Activated CD8-positive, alpha-beta memory T cell treated with anti-CD3 and anti-CD28 coated beads, Interleukin-2, amount 50 U/mL, for 4 hours (primary cell): Measurements from ENCODE around the gene SP9.
"Not testable (repeated sequence)": the region's sequence is repeated elsewhere in the genome, so short reads cannot be mapped to it uniquely, and the experiment has no call there.

ENCODE experiments used
- DNase-seq: peaks from one replicate; pipeline ENCODE4 v3.0.0-alpha.2; 2020

SP9 gene

GRCh38 chr2:174344716-174345461 is 10.1 kb downstream of the SP9 start:
- no peak for DNase-seq

- no peak for DNase-seq
Measured at GRCh38 chr2:174350018-174350417, 15.3 kb downstream of the SP9 start.

- no peak for DNase-seq
Measured at GRCh38 chr2:174350593-174351181, 15.9 kb downstream of the SP9 start.

- no peak for DNase-seq
Measured at GRCh38 chr2:174353004-174353403, 18.2 kb downstream of the SP9 start.

- no peak for DNase-seq
Measured at GRCh38 chr2:174356347-174356746, 21.6 kb downstream of the SP9 start.

GRCh38 chr2:174359663-174360062 is 24.9 kb downstream of the SP9 start:
- DNase-seq, result not testable (repeated sequence)

- no peak for DNase-seq
Measured at GRCh38 chr2:174362949-174363348, 28.2 kb downstream of the SP9 start.

- not testable (repeated sequence) for DNase-seq
Measured at GRCh38 chr2:174363492-174364225, 28.9 kb downstream of the SP9 start.

GRCh38 chr2:174364628-174365027 is 29.9 kb downstream of the SP9 start:
- DNase-seq, result no peak

GRCh38 chr2:174365571-174365970 is 30.8 kb downstream of the SP9 start:
- no peak for DNase-seq

GRCh38 chr2:174368691-174369090 is 33.9 kb downstream of the SP9 start:
- DNase-seq, result no peak

GRCh38 chr2:174376967-174377366 is 42.2 kb downstream of the SP9 start:
- no peak for DNase-seq

- no peak for DNase-seq
Measured at GRCh38 chr2:174383796-174384195, 49.0 kb downstream of the SP9 start.

GRCh38 chr2:174385201-174385600 is 50.4 kb downstream of the SP9 start:
- no peak for DNase-seq
